Erythroblast (primary cell): ENCODE measurements around the gene MSH5.
"Not testable (repeated sequence)": the region's sequence is repeated elsewhere in the genome, so short reads cannot be mapped to it uniquely, and the experiment has no call there.

ENCODE experiments used
- DNase-seq, 2 experiments: peaks; one replicate each; lab custom pipeline; 2025; lab: John Stamatoyannopoulos, UW
- GATA1 ChIP-seq: IDR thresholded peaks from 2 replicates; pipeline ENCODE4 v1.6.1; 2011; ENCODE audit warnings: low read depth, mild to moderate bottlenecking, control low read depth, low read length, moderate library complexity
- POLR2A ChIP-seq: IDR thresholded peaks from 2 replicates; pipeline ENCODE4 v1.6.1; 2011; ENCODE audit warnings: mild to moderate bottlenecking, low read length

Gene MSH5

DNA sequence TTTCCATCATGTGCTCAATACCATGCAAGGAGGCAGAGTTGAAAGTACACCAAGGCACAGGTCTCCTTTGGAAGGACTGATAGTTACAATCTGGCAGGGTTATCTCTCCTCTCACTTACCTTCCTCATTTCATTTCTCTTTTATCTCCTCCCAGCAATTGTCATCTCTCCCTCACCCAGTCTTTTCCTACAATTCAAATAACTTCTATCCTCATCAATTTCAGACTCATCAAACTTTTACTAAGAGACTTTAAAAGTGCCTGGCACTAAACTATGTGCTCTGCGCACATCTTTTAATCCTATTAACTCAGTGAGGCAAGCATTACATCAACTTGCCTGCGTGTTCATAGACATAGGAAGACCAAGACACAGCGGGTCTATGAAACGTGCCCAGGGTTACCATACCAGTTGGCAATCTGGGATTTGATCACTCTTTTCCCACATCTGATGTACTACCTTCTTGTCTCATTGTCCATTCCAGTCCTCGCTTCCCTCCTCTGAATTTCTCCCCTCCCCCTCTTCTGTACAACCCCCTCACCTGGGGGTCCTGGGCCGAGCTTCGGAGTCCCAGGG lies 54.6 kb downstream of the MSH5 start:
- DNase-seq: peak in 1 of 2 experiments; percentile 48
- TF ChIP-seq POLR2A (no peak), GATA1 (no peak)

DNA sequence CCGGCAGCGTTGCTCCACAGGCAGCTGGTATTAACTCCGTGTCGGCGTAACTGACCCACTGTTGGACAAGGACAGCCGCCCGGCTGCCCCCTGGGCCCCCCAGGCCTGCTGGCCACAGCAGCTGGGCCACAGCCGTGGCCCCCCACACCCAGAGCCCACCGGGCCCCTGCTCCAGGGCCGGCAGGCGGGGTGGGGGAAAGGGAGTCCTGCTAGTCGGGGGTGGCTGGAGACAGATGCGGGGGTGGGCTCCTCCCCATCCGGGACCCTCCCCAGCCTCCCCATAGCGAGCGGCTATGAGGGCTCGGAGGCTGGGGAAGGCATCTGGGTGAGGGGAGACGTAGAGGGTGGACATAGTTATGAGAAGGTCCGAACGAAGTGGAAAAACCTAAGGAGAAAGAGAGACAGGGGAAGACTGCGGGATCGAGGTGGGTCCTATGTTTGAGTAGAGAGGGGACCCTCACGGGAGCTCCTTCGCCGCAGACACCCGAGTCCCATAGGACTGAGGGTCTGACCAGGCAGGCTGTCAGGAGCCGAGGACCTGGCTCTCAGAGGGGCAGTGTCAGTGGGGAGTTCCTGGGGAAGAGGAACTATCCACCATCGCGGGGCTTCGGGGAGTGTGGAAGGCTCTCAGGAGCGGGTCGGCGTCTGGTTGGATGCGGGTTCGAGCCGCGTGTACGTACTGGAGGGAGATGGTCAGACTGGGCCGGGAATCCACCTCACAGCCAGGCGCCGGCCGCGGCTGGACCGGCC lies 55.2 kb downstream of the MSH5 start:
- TF ChIP-seq GATA1 (no peak), POLR2A (no peak)
- no peak for DNase-seq

DNA sequence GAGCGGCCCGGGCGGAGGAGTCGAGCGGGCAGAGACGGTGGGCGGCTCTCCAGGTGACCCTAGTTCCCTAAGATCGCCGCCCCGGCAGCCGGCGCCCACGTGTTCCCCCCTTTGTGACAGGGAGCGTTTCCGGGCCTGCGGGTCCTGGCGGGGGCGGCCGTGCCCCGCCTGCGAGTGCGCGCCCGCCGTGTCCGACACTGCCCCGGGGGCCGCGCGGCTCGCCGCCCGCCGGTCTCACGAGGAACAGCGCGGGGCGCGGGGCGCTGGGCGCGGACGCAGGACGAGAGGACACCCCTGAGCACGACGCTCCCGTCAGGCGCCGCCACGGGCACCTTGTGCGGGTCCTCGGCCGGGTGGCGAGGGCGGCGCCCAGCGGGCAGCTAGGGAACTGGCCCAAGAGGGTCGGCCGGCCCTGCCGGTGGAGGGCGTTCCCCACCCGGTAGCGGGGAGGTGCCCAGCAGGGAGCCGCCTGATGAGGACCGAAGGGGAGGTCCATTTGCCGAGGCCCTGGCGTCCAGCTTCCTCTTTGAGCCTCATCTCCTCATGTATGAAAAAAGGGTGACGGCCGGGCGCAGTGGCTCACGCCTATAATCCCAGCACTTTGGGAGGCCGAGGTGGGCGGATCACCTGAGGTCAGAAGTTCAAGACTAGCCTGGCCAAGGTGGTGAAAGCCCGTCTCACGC lies 56.0 kb downstream of the MSH5 start, which contains the start of gene VARS1:
Gene VARS1, minus strand, starts transcription at position 137 of the 683 bp plus-strand sequence. CDS start 535 bp downstream, outside the sequence.
- TF ChIP-seq POLR2A (peak; percentile 71), GATA1 (no peak)
- peak; percentile 93 to 96 for DNase-seq

DNA sequence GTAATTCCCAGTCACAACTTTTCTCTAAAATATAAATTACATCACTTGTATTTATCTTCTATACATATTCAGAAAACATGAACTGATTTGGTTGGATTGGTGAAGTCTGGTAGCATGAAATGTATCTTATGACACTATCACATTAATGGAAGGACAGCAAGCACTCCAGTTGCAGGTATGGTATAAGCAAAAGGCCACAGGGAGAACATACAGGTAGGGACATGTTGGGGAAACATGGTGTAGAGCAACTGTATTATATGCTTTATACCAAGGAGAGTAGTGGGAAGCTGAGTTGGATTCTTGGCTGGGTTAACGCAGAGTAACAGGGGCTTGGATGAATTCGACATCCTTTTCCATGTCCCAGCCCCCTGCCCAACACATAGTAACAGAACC lies 57.2 kb downstream of the MSH5 start:
- no peak for TF ChIP-seq GATA1
- TF ChIP-seq POLR2A: no peak
- DNase-seq: no peak

DNA sequence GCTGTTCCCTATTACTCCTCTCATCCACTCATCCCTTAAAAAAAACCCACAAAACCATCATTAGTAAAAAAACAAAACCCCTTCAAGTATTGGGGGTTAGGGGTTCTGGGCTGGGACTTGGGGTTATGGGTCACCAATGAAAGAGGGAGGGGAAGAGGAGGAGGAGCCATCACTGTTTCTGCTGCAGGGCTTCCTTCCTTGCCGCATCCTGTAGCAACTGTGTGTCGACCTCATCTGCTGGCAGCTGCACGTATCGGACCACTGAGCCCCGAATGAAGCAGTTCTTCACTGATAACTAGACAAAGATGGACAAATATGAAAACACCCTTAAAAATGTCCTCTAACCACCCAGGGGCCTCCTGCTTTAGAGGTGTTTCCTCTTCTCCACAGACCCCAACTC lies 57.8 kb downstream of the MSH5 start:
- no peak for DNase-seq
- TF ChIP-seq POLR2A (no peak), GATA1 (no peak)

DNA sequence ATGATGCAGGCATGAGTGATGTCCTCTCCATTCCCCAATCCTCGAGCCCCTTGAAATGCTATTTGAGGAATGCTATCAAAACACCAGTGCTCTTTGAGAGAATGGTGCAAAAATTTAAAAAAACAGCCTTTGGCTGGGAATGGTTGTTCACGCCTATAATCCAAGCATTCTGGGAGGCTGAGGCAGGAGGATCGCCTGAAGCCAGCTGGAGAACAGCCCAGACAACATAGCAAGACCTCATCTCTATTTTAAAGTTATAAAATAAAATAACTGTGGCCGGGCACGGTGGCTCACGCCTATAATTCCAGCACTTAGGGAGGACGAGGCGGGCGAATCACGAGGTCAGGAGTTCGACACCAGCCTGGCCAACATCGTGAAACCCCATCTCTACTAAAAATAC lies 60.0 kb downstream of the MSH5 start:
- no peak for DNase-seq
- TF ChIP-seq GATA1 (no peak), POLR2A (no peak)

DNA sequence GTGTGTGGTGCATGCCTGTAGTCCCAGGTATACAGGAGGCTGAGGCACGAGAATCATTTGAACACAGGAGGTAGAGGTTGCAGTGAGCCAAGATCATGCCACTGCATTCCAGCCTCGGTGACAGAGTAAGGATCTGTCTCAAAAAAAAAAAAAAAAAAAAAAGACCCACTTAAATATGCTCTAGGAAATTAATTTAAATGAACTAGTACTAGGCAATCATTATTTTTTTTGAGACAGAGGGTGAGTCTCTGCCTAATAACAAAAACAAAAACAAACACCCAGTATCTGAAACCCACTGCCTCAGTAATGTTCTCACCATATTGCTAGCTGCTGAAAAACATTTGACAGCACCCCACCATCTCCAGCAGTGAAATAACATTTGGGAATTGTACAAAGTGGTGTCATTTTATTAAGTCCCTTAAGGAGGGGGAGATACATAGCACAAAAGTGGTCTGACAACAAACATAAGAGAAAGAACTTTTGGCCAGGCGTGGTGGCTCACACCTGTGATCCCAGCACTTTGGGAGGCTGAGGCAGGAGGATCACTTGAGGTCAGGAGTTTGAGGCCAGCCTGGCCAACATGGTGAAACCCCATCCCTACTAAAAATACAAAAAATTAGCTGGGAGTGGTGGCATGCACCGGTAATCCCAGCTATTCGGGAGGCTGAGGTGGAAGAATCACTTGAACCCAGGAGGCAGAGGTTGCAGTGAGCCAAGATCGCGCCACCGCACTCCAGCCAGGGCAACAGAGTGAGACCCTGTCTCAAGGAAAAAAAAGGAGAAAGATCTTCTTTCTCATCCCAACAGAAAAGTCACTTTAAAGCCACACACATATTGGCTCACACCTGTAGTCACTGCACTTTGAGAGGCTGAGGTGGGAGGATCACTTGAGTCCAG lies 61.5 kb downstream of the MSH5 start:
- DNase-seq: not testable (repeated sequence)

DNA sequence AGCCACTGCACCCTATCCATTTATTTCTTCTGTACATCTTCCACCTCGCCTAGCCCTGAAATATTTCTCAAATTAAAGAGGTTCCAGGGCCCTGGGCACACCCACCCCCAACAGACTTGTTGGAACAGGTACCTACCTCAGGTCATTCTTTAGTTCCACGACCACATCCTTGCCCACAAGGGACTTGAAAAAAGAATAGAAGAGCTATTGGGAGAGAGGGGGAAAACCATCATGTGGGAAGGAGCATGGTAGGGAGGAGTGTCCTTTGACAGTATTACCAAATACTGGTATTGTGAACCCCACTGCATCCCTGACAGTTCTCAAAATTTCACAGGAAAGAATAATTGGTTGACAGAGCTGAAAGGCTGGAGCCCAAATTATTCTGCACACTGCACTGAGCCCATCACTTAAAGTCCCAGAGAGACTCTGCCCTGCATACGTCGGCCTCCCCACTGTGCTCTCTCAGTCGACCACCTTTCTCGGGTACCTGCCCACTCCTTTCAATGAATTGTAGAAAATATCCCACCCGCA lies 66.2 kb downstream of the MSH5 start:
- TF ChIP-seq POLR2A (no peak), GATA1 (no peak)
- DNase-seq: no peak

DNA sequence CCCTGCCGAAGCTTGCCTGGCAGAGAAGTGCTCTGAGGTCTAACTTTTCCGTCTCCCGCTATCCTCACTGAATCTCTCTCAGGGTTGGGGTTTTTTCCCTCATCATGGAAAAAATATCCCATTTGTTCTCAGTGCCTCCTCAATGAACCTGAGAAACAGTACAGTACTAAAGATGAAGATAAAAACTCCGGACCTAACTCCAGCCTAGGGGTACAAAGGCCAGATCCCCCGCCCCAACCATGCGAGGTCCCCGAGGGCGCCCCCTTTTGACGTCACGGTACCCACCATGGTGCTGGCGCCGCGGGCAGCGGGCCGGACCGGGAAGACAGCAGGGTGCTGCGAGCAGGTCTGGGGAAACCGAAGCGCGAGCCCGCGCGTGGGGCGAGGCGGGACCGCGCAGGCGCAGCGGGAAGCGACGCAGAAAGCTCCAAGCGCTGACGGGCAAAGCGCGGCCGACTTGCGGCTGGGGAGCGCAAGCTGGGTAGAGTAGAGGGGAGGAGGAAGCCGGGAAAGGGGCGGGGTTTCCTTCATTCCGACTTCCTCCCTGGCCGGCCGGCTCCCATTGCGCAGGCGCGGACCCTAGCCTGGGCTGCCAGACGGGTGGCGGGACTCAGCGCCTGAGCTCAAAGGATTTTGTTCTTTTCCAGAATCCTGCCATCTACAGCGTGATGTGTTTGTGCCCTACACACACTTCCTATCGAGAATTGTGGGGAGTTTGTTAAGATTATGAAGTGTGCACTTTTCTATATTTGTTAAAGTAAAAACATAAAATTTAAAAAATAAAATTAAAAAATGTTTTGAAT lies 66.9 kb downstream of the MSH5 start, which contains the start of gene LSM2:
Gene LSM2, minus strand, starts transcription at position 497 of the 803 bp plus-strand sequence. Its CDS starts 209 bp downstream, at position 288.
- peak; percentile 84 for TF ChIP-seq POLR2A
- TF ChIP-seq GATA1: no peak
- peak; percentile 96 to 99 for DNase-seq

DNA sequence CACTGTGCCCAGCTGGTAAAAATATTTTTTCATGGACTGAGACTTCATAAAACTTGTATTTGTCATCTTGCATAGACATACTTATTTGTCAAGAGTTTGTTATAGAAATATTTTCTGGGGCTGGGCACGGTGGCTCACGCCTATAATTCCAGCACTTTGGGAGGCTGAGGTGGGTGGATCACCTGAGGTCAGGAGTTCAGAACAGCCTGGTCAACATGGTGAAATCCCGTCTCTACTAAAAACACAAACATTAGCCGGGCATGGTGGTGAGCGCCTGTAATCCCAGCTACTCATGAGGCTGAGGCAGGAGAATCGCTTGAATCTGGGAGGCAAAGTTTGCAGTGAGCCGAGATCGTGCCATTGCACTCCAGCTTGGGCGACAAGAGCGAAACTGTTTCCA lies 68.8 kb downstream of the MSH5 start:
- DNase-seq: not testable (repeated sequence)

DNA sequence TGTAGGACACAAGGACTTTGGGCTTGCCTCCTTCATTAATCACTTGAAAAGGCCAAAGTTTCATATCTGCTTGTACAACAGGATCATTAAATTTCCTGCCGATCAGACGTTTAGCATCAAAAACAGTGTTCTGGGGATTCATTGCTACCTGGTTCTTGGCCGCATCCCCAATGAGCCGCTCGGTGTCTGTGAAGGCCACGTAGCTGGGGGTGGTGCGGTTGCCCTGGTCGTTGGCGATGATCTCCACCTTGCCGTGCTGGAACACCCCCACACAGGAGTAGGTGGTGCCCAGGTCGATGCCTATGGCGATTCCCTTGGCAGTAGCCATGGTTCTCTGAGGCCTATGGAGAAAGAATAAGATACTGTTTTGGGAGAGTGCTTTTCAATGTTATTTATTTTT lies 71.8 kb downstream of the MSH5 start:
- no peak for DNase-seq
- TF ChIP-seq POLR2A (no peak), GATA1 (no peak)
